Loucy (cell line): ENCODE data around the gene SLC9A3.

Experiments used
- H2AFZ ChIP-seq: fragments of 200-600 bp; sonication (generic); 2 replicates; pipeline ENCODE4 v1.6.0; 2016; ENCODE audit warnings: antibody characterized with exemption, mild to moderate bottlenecking, low read length, moderate library complexity
- H3F3A ChIP-seq: fragments of 200-600 bp; 2 replicates; pipeline ENCODE4 v1.6.0; 2016; ENCODE audit warnings: antibody characterized with exemption, low read depth, mild to moderate bottlenecking
- H3K27me3 ChIP-seq: fragments of 200-600 bp; sonication (generic); 2 replicates; pipeline ENCODE4 v1.6.1; 2014; ENCODE audit warnings: low read length, mild to moderate bottlenecking; ENCODE audit not compliant: insufficient read depth, poor library complexity, severe bottlenecking
- H3K36me3 ChIP-seq: fragments of 200-600 bp; sonication (generic); 2 replicates; pipeline ENCODE4 v1.6.1; 2016; ENCODE audit warnings: low read length; ENCODE audit not compliant: insufficient read depth
- H3K4me1 ChIP-seq: fragments of 200-600 bp; sonication (generic); 2 replicates; pipeline ENCODE4 v1.5.1; 2014; ENCODE audit warnings: low read length, mild to moderate bottlenecking; ENCODE audit not compliant: insufficient read depth, poor library complexity, severe bottlenecking
- H3K4me2 ChIP-seq: fragments of 200-600 bp; sonication (generic); 2 replicates; pipeline ENCODE4 v1.6.0; 2014; ENCODE audit warnings: antibody characterized with exemption, low read length, low read depth, mild to moderate bottlenecking; ENCODE audit not compliant: poor library complexity, severe bottlenecking
- H3K4me3 ChIP-seq: fragments of 200-600 bp; sonication (generic); 2 replicates; pipeline ENCODE4 v1.5.1; 2014; ENCODE audit warnings: low read length, mild to moderate bottlenecking, mixed read lengths; ENCODE audit not compliant: poor library complexity, severe bottlenecking
- H3K79me2 ChIP-seq: fragments of 200-600 bp; sonication (generic); 2 replicates; pipeline ENCODE4 v1.6.1; 2014; ENCODE audit warnings: low read length; ENCODE audit not compliant: insufficient read depth
- H3K9ac ChIP-seq: fragments of 200-600 bp; sonication (generic); 2 replicates; pipeline ENCODE4 v1.6.0; 2014; ENCODE audit warnings: mild to moderate bottlenecking, low read depth, low read length, moderate library complexity; ENCODE audit not compliant: poor library complexity, severe bottlenecking
- H3K9me2 ChIP-seq: fragments of 200-600 bp; sonication (generic); replicated peaks from 2 replicates; pipeline ENCODE4 v1.6.1; 2016; ENCODE audit warnings: low read depth, low read length, mixed read lengths
- H3K9me3 ChIP-seq: fragments of 200-600 bp; sonication (generic); 2 replicates; pipeline ENCODE4 v1.6.1; 2014; ENCODE audit warnings: mild to moderate bottlenecking, antibody characterized with exemption, low read length, low read depth; ENCODE audit not compliant: insufficient read depth
- H4K20me1 ChIP-seq: fragments of 200-600 bp; sonication (generic); 2 replicates; pipeline ENCODE4 v1.6.0; 2014; ENCODE audit warnings: antibody characterized with exemption, low read length, mild to moderate bottlenecking; ENCODE audit not compliant: insufficient read depth, poor library complexity, severe bottlenecking
- EZH2phosphoT487 ChIP-seq: fragments of 200-600 bp; IDR thresholded peaks from 2 replicates; pipeline ENCODE4 v1.6.1; 2018; ENCODE audit warnings: antibody characterized with exemption, mild to moderate bottlenecking, moderate library complexity, borderline replicate concordance
- TF ChIP-seq, protein P1 (sequence below): fragments of 200-600 bp; sonication (generic); conservative IDR thresholded peaks from 2 replicates; pipeline ENCODE4 v1.5.1; 2014; ENCODE audit warnings: mild to moderate bottlenecking, antibody characterized with exemption, low read length

SLC9A3 gene

DNA sequence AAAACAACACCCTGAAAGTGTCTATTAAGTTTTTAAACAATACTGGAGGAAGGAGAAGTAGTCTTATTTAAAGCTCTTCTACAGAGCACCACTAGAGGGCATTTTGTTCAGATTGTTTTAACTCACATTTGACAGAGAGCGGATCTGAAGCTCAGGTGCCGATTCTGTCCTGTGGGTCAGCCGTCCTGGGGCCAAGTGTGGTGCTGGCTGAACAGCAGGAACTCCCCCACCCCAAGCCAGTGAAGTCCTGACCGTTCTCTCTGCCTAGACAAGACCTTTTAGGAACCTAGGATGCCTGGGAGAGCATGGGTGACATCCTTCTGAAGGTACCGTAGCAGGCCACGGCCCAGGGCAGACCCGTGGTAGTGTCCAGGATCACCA is 77.4 kb downstream of the SLC9A3 start:
- Histone ChIP-seq H4K20me1 (peaks cover 17% of the 10 kb centered on the region), H3K27me3 (no peaks in the 10 kb centered on the region), H3K4me2 (no peak overlapping the region), H3K4me3 (no peak overlapping the region), H3K36me3 (peaks cover 44% of the 10 kb centered on the region; the same call in 1 of the 2 replicates), H2AFZ (no peak overlapping the region), H3K9me3 (peaks cover 11% of the 10 kb centered on the region; the same call in 1 of the 2 replicates), H3K9me2 (no peaks in the 10 kb centered on the region), H3K4me1 (peaks cover 27% of the 10 kb centered on the region), H3K9ac (no peak overlapping the region), H3F3A (no peaks in the 10 kb centered on the region), H3K79me2 (peaks cover 56% of the 10 kb centered on the region)
- TF ChIP-seq EZH2phosphoT487, result no peak
- TF ChIP-seq, protein P1, sequence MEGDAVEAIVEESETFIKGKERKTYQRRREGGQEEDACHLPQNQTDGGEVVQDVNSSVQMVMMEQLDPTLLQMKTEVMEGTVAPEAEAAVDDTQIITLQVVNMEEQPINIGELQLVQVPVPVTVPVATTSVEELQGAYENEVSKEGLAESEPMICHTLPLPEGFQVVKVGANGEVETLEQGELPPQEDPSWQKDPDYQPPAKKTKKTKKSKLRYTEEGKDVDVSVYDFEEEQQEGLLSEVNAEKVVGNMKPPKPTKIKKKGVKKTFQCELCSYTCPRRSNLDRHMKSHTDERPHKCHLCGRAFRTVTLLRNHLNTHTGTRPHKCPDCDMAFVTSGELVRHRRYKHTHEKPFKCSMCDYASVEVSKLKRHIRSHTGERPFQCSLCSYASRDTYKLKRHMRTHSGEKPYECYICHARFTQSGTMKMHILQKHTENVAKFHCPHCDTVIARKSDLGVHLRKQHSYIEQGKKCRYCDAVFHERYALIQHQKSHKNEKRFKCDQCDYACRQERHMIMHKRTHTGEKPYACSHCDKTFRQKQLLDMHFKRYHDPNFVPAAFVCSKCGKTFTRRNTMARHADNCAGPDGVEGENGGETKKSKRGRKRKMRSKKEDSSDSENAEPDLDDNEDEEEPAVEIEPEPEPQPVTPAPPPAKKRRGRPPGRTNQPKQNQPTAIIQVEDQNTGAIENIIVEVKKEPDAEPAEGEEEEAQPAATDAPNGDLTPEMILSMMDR, result peak; percentile 74

DNA sequence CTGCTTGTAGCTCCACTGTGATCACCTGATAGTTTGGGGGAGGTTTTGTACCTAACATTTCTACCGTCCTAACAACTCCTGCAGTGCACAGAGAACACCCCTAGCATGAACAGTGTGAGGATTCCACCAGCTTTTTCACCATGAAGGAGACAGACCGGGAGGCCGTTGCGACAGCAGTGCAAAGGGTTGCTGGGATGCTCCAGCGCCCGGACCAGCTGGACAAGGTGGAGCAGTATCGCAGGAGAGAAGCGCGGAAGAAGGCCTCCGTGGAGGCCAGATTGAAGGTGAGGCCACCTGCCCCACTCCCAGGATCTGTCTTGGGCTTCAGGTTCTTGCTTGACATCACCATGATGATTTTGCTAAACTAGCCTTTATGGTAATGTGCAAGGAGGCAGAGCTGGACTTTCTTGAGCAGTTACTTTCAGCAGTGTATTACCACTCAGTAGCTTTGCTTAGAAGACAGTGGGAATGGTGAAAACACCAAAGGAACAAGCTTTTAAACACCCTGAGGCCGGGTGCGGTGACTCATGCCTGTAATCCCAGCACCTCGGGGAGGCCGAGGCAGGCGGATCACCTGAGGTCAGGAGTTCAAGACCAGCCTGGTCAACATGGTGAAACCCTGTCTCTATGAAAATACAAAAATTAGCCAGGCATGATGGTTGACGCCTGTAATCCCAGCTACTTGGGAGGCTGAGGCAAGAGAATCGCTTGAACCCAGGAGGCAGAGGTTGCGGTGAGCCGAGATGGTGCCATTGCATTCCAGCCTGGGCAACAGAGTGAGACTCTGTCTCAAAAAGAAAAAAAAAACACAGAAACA is 78.0 kb downstream of the SLC9A3 start:
- H3K79me2 ChIP-seq, result peaks cover 59% of the 10 kb centered on the region
- H3K36me3 ChIP-seq, result peaks cover 39% of the 10 kb centered on the region; the same call in 1 of the 2 replicates
- TF ChIP-seq, protein P1, result no peak
- no peak for TF ChIP-seq EZH2phosphoT487
- no peaks in the 10 kb centered on the region for H3K9me2 ChIP-seq
- H2AFZ ChIP-seq, result no peak overlapping the region
- H3K9me3 ChIP-seq, result peaks cover 5% of the 10 kb centered on the region; the same call in 1 of the 2 replicates
- peaks cover 31% of the 10 kb centered on the region for H3K4me1 ChIP-seq
- H3K4me3 ChIP-seq, result no peak overlapping the region
- H4K20me1 ChIP-seq, result peaks cover 17% of the 10 kb centered on the region
- H3F3A ChIP-seq, result no peaks in the 10 kb centered on the region
- H3K27me3 ChIP-seq, result no peaks in the 10 kb centered on the region
- peak overlapping the region; percentile 33 for H3K9ac ChIP-seq
- peak overlapping the region; percentile 23 for H3K4me2 ChIP-seq

DNA sequence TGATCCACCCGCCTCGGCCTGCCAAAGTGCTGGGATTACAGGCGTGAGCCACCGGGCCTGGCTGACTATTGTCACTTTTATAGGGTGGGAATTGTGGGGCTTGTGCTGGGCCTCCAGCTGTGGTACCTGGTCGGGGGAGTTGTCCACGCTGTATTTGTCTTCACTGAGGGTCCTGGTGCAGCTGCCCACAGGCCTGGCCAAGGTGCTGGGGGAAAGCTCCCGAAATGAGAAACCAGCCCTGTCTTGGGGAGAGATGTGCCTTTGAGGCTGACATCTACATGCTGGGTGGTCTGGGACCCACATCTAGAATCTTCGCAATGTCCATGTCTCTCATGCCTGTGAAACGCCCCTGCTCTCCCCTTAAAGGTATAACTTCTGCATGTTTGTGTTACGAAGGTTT is 78.7 kb downstream of the SLC9A3 start:
- Histone ChIP-seq H4K20me1 (peaks cover 17% of the 10 kb centered on the region), H3K4me2 (peak overlapping the region; percentile 23), H3K9me3 (no peaks in the 10 kb centered on the region), H2AFZ (no peak overlapping the region), H3K27me3 (no peaks in the 10 kb centered on the region), H3K79me2 (peaks cover 55% of the 10 kb centered on the region), H3F3A (no peaks in the 10 kb centered on the region), H3K4me3 (no peak overlapping the region), H3K36me3 (peaks cover 34% of the 10 kb centered on the region; the same call in 1 of the 2 replicates), H3K9me2 (no peaks in the 10 kb centered on the region), H3K9ac (peak overlapping the region; percentile 33), H3K4me1 (peaks cover 37% of the 10 kb centered on the region)
- TF ChIP-seq, protein P1, result no peak
- TF ChIP-seq EZH2phosphoT487, result no peak
